ENCODE data around the gene KNL1. TPM values are rescaled to one million over a fixed set of nuclear protein-coding genes. Genes with fewer than 3 reads are reported as not detected.

Gene KNL1
- total RNA-seq, 4 donors from 2014 or later, result 0.10 to 0.33 (median 0.33) TPM; not detected in 1

DNA sequence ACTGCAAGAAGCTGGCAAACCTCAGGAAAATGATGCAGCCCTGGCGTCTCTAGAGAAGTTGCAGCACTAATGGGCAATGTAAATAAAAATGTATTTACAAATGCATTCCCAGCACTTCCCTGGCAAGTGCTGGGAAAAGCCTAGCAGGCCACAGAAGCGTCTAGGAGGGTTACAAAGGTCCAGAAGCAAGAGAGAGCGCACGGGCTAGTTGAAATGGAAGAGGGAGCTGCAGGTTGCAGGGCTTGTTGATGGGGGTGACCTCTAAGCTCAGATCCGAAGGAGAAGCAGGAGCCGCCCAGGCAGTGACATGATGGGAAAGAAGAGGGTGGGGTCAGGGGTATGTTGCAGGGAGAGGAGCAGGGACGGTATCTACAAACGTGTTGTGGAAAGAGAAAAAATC, 2.7 kb upstream of the KNL1 start:
- no peaks in the 10 kb centered on the region for H3K27me3 ChIP-seq
- no peak for DNase-seq
- H3K9me3 ChIP-seq, result no peaks in the 10 kb centered on the region
- intact Hi-C loops (cut with DNase I; ENCODE audit: low total_unique reads), result loop anchor here (5.0 to 10.0 kb wide), 3 partner anchors 69 to 301 kb away; partner anchors contain the start of genes DNAJC17, VPS18 and ZFYVE19
- peaks cover 9% of the 10 kb centered on the region in 2 donors for H3K4me1 ChIP-seq
- in situ Hi-C loops (cut with MboI; ENCODE audit: low sequenced_read_pairs in 4 of 4), result loop anchor here in 2 of 4 donors (5.0 to 10.0 kb wide), 3 partner anchors 57 to 303 kb away; partner anchors contain the start of gene VPS18 (in 2 of the 2)
- no peak overlapping the region for H3K4me3 ChIP-seq
- TF ChIP-seq POLR2A (IDR thresholded peaks at IDR 0.05), result no peak
- TF ChIP-seq, protein P1, sequence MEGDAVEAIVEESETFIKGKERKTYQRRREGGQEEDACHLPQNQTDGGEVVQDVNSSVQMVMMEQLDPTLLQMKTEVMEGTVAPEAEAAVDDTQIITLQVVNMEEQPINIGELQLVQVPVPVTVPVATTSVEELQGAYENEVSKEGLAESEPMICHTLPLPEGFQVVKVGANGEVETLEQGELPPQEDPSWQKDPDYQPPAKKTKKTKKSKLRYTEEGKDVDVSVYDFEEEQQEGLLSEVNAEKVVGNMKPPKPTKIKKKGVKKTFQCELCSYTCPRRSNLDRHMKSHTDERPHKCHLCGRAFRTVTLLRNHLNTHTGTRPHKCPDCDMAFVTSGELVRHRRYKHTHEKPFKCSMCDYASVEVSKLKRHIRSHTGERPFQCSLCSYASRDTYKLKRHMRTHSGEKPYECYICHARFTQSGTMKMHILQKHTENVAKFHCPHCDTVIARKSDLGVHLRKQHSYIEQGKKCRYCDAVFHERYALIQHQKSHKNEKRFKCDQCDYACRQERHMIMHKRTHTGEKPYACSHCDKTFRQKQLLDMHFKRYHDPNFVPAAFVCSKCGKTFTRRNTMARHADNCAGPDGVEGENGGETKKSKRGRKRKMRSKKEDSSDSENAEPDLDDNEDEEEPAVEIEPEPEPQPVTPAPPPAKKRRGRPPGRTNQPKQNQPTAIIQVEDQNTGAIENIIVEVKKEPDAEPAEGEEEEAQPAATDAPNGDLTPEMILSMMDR (IDR thresholded peaks at IDR 0.05 in 4 of 5, conservative IDR thresholded peaks at IDR 0.05 in 1 of 5), result no peak
- no peak overlapping the region for H3K27ac ChIP-seq
- ATAC-seq, result no peak
- H3K36me3 ChIP-seq, result no peaks in the 10 kb centered on the region

DNA sequence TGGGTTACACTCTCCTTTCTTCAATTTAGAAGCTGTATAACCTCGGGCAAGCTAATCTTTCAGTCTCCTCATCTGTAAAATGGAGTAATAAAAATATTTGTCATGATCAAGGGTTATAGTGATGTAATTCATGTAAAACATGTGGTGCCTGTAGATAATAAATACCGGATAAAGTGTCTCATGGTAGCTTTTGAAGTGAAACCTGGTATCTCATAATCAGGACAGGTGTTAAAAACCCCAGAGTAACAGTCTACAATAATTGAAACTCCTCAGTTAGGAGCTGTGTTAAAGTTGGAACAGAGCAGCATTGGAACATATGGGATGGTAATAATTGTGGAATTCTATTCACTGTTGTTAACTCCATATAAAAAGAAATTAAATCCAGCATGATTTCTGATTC, 884 bp upstream of the KNL1 start:
- Histone ChIP-seq H3K27me3 (no peaks in the 10 kb centered on the region), H3K4me3 (no peak overlapping the region), H3K4me1 (peaks cover 9% of the 10 kb centered on the region in 2 donors), H3K36me3 (no peaks in the 10 kb centered on the region), H3K27ac (peak overlapping the region in 2 of 4 donors; percentile 88 to 97), H3K9me3 (no peaks in the 10 kb centered on the region)
- DNase-seq (no peak), ATAC-seq (no peak)
- intact Hi-C loops (cut with DNase I; ENCODE audit: low total_unique reads), result loop anchor here (2.0 to 10.0 kb wide), 4 partner anchors 71 to 299 kb away; partner anchors contain the start of genes DNAJC17, RAD51, VPS18 and ZFYVE19
- TF ChIP-seq, protein P1 (IDR thresholded peaks at IDR 0.05 in 4 of 5, conservative IDR thresholded peaks at IDR 0.05 in 1 of 5), result no peak
- no peak for TF ChIP-seq POLR2A (IDR thresholded peaks at IDR 0.05)
- in situ Hi-C loops (cut with MboI; ENCODE audit: low sequenced_read_pairs in 4 of 4), result loop anchor here in 2 of 4 donors (5.0 to 10.0 kb wide), 3 partner anchors 58 to 302 kb away; partner anchors contain the start of gene VPS18 (in 2 of the 2)

DNA sequence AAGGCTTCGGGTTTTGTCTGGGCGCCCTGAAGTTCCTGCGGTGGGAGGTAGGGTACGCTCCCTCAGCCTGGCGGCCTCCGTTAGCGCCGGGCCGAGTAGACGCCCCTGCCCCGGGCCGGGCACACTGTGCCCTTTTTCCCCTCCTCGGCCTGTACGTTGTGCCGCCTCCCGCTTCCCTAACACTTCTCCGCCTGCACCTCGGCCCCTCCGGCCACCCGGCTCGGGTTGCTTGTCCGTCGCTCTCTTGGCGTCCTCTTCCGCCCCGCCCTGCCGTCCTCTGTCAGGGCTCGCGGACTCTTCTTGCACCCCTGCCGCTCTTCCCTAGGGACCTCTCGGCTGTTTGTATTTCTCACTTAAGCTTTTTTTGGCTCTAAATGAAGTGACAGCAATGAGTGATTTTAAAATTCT, 384 bp downstream of the KNL1 start:
- Histone ChIP-seq H3K36me3 (no peaks in the 10 kb centered on the region), H3K27me3 (no peaks in the 10 kb centered on the region), H3K4me1 (peaks cover 9% of the 10 kb centered on the region in 2 donors), H3K27ac (peak overlapping the region in 3 of 4 donors; percentile 88 to 97 (median 94)), H3K9me3 (no peaks in the 10 kb centered on the region), H3K4me3 (peak overlapping the region; percentile 72 to 88 (median 82))
- intact Hi-C loops (cut with DNase I; ENCODE audit: low total_unique reads) (loop anchor here (2.0 to 10.0 kb wide), 4 partner anchors 26 to 298 kb away; partner anchors contain the start of genes DNAJC17, RPUSD2, VPS18 and ZFYVE19), in situ Hi-C loops (cut with MboI; ENCODE audit: low sequenced_read_pairs in 4 of 4) (loop anchor here in 2 of 4 donors (5.0 to 10.0 kb wide), 3 partner anchors 60 to 300 kb away; partner anchors contain the start of gene VPS18 (in 2 of the 2))
- ATAC-seq (peak; percentile 12 to 26), DNase-seq (peak; percentile 2 to 26)
- TF ChIP-seq, protein P1 (IDR thresholded peaks at IDR 0.05 in 4 of 5, conservative IDR thresholded peaks at IDR 0.05 in 1 of 5), result no peak
- TF ChIP-seq POLR2A (IDR thresholded peaks at IDR 0.05), result no peak

DNA sequence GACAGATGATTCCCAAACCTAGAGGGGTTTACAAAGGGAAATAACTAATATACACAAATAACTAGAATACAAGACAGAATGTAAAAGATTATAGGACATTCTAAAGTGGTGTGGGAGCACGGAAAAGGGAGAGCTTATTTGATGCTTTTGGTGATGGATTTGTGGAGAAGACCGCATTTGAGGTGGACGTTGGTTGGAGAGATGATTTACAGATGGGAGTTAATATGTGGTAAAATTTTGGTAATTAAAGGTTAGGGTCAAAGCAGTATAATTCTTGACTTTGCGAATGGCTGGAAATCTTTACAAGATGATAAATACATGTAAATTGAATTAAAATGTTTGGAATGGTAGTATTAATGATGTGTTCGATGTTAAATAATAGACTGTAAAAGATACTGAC, 1.2 kb downstream of the KNL1 start:
- no peak for ATAC-seq
- no peak overlapping the region for H3K4me3 ChIP-seq

More for the DNA sequence above, 1.2 kb downstream of the KNL1 start:
- Histone ChIP-seq H3K4me1 (peaks cover 9% of the 10 kb centered on the region in 2 donors), H3K27ac (no peak overlapping the region), H3K9me3 (no peaks in the 10 kb centered on the region), H3K36me3 (no peaks in the 10 kb centered on the region), H3K27me3 (no peaks in the 10 kb centered on the region)
- intact Hi-C loops (cut with DNase I; ENCODE audit: low total_unique reads), result loop anchor here (2.0 to 10.0 kb wide), 2 partner anchors 26 to 210 kb away; partner anchors contain the start of genes DNAJC17, RPUSD2 and ZFYVE19
- in situ Hi-C loops (cut with MboI; ENCODE audit: low sequenced_read_pairs in 4 of 4), result loop anchor here in 2 of 4 donors (10.0 kb wide), 2 partner anchors 60 to 300 kb away; partner anchors contain the start of gene VPS18 (in 2 of the 2)
- no peak for TF ChIP-seq POLR2A (IDR thresholded peaks at IDR 0.05)
- TF ChIP-seq, protein P1 (IDR thresholded peaks at IDR 0.05 in 4 of 5, conservative IDR thresholded peaks at IDR 0.05 in 1 of 5), result no peak
- DNase-seq, result no peak

Data from gastrocnemius medialis (tissue), 4 donors.